GM12878 (cell line): ENCODE measurements around the gene CNTNAP2. TPM values are rescaled to one million over a fixed set of nuclear protein-coding genes. Genes with fewer than 3 reads are reported as not detected.

Source experiments
- HDAC6 ChIP-seq: fragments of 200-600 bp; sonication (generic); IDR thresholded peaks from one replicate; pipeline ENCODE4 v1.8.0; 2017; ENCODE audit warnings: antibody characterized with exemption; ENCODE audit not compliant: unreplicated experiment
- NFYB ChIP-seq: IDR thresholded peaks from 2 replicates; pipeline ENCODE4 v1.6.1; 2011; ENCODE audit warnings: low read depth, mild to moderate bottlenecking, low read length, improper control_type of control experiment, moderate library complexity; ENCODE audit not compliant: insufficient read depth
- POU2F2 ChIP-seq: IDR thresholded peaks from 3 replicates; pipeline ENCODE4 v1.6.1; 2011; ENCODE audit warnings: low read depth, mild to moderate bottlenecking, low read length, borderline replicate concordance
- SREBF2 ChIP-seq: IDR thresholded peaks from 2 replicates; pipeline ENCODE4 v1.6.1; 2012; ENCODE audit warnings: mild to moderate bottlenecking, low read length
- ZNF592 ChIP-seq: fragments of 450-650 bp; IDR thresholded peaks from 2 replicates; pipeline ENCODE4 v1.6.1; 2017; ENCODE audit warnings: mild to moderate bottlenecking, moderate library complexity
- polyA plus RNA-seq, 11 experiments: library from polyadenylated mRNA; depleted of rRNA in 4 of 11; unstranded in 6 of 11; stranded (reverse) in 5 of 11; fragments of >200 nt; fragmentation: Nextera tagmentation in 4 of 11; fragmentation: Illumina TruSeq in 1 of 11; extraction: Ambion mirVana in 4 of 11; extraction: Trizol in 1 of 11; gene quantifications; 1 replicate in 1 of 11; 2 replicates in 10 of 11; pipeline versions ENCODE4 v1.2.1 to v1.2.3, GENCODE V29; 2011 to 2016; ENCODE audit warnings: inconsistent platforms in 2 of 11, missing spikeins in 2 of 11, low read depth in 1 of 11
- total RNA-seq, 4 experiments: library from RNA; depleted of rRNA in 3 of 4; stranded (reverse); fragments of >200 nt in 3 of 4; fragmentation: Illumina TruSeq in 1 of 4; extraction: Trizol in 1 of 4; gene quantifications; 2 replicates each; pipeline versions ENCODE4 v1.2.1 to v1.2.3, GENCODE V29; 2013 to 2021
- TF ChIP-seq, protein P1 (sequence below): IDR thresholded peaks from 2 replicates; pipeline ENCODE4 v1.6.1; 2012; ENCODE audit warnings: improper control_type of control experiment, low read depth, low read length; ENCODE audit not compliant: insufficient replicate concordance

The CNTNAP2 gene
- total and polyA plus RNA-seq, 10 of the 15 experiments (the other 5 are each of a cell fraction or from before 2014, with no cell fraction given), result 0.03 to 0.08 (median 0.03) TPM; not detected in 7

DNA sequence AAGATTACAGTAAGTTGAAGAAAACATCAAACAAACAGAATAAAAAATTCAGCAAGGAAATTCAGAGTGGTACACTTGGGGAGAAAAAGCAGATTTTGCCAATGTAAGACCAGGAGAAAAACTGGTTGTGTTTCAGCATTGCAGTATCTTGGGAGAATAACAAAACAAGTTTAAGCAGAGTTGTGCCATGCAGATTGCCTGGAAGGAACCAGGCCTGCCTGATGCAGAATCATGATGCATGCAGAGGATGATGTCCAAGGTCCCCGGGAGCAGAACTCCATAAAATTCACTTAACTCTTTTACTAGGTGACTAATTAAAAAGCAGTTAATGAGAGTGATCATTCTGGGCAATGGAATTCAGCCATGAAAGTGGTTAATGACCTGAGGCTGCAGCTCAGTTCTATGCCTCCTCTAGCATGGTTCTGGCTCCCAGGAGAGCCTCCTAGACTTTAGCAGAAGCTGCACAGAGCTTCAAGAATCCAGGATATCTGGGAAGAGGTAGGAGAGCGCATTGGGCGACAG, 2094.3 kb downstream of the CNTNAP2 start (continued):
- TF ChIP-seq ZNF592 (no peak), POU2F2 (no peak), HDAC6 (no peak), NFYB (no peak), SREBF2 (no peak)
- TF ChIP-seq, protein P1, sequence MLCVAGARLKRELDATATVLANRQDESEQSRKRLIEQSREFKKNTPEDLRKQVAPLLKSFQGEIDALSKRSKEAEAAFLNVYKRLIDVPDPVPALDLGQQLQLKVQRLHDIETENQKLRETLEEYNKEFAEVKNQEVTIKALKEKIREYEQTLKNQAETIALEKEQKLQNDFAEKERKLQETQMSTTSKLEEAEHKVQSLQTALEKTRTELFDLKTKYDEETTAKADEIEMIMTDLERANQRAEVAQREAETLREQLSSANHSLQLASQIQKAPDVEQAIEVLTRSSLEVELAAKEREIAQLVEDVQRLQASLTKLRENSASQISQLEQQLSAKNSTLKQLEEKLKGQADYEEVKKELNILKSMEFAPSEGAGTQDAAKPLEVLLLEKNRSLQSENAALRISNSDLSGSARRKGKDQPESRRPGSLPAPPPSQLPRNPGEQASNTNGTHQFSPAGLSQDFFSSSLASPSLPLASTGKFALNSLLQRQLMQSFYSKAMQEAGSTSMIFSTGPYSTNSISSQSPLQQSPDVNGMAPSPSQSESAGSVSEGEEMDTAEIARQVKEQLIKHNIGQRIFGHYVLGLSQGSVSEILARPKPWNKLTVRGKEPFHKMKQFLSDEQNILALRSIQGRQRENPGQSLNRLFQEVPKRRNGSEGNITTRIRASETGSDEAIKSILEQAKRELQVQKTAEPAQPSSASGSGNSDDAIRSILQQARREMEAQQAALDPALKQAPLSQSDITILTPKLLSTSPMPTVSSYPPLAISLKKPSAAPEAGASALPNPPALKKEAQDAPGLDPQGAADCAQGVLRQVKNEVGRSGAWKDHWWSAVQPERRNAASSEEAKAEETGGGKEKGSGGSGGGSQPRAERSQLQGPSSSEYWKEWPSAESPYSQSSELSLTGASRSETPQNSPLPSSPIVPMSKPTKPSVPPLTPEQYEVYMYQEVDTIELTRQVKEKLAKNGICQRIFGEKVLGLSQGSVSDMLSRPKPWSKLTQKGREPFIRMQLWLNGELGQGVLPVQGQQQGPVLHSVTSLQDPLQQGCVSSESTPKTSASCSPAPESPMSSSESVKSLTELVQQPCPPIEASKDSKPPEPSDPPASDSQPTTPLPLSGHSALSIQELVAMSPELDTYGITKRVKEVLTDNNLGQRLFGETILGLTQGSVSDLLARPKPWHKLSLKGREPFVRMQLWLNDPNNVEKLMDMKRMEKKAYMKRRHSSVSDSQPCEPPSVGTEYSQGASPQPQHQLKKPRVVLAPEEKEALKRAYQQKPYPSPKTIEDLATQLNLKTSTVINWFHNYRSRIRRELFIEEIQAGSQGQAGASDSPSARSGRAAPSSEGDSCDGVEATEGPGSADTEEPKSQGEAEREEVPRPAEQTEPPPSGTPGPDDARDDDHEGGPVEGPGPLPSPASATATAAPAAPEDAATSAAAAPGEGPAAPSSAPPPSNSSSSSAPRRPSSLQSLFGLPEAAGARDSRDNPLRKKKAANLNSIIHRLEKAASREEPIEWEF, result no peak
